ENCODE measurements around the gene YPEL4.
"Not testable (repeated sequence)": the region's sequence is repeated elsewhere in the genome, so short reads cannot be mapped to it uniquely, and the experiment has no call there.

YPEL4 gene, protein sequence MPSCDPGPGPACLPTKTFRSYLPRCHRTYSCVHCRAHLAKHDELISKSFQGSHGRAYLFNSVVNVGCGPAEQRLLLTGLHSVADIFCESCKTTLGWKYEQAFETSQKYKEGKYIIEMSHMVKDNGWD

GRCh38 chr11:57649826-57650738, at the start of gene YPEL4:
Gene YPEL4 (minus strand): TSS chr11:57649912. CDS start chr11:57647107, 2,805 bp downstream.
- peak; percentile 48 for DNase-seq

DNA sequence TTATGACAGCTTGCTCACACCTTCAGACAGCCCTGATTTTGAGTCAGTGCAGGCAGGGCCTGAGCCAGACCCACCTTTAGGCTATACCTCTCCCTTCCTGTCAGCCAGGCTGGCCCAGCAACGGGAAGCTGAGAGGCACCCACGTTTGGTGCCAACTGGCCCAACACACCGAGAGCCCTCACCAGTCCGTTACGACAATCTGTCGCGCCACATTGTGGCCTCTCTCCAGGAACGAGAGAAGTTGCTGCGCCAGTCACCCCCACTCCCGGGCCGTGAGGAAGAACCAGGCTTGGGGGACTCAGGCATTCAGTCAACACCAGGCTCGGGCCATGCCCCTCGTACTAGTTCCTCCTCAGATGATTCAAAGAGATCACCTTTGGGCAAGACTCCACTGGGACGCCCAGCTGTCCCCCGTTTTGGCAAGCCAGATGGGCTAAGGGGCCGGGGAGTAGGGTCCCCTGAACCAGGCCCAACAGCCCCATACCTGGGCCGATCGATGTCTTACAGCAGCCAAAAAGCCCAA, 49.2 kb upstream of the YPEL4 start:
- no peak for DNase-seq

DNA sequence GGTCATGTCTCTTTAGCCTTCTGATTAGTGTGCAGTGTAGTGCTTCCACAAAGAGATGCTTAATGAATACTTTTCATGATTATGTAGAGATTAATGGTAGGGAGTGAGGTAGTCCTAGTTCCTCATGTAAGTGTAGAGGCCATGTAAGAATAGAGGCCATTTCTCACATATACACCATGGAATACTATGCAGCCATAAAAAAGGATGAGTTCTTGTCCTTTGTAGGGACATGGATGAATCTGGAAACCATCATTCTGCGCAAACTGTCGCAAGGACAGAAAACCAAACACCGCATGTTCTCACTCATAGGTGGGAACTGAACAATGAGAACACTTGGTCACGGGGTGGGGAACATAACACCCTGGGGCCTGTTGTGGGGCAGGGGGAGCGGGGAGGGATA, 40.8 kb upstream of the YPEL4 start:
- not testable (repeated sequence) for DNase-seq

GRCh38 chr11:57681168-57681567, 31.5 kb upstream of the YPEL4 start:
- no peak for DNase-seq

- DNase-seq = no peak
Observed at GRCh38 chr11:57680552-57680874, 30.8 kb upstream of the YPEL4 start.

GRCh38 chr11:57679396-57679795, 29.7 kb upstream of the YPEL4 start:
- DNase-seq = no peak

DNA sequence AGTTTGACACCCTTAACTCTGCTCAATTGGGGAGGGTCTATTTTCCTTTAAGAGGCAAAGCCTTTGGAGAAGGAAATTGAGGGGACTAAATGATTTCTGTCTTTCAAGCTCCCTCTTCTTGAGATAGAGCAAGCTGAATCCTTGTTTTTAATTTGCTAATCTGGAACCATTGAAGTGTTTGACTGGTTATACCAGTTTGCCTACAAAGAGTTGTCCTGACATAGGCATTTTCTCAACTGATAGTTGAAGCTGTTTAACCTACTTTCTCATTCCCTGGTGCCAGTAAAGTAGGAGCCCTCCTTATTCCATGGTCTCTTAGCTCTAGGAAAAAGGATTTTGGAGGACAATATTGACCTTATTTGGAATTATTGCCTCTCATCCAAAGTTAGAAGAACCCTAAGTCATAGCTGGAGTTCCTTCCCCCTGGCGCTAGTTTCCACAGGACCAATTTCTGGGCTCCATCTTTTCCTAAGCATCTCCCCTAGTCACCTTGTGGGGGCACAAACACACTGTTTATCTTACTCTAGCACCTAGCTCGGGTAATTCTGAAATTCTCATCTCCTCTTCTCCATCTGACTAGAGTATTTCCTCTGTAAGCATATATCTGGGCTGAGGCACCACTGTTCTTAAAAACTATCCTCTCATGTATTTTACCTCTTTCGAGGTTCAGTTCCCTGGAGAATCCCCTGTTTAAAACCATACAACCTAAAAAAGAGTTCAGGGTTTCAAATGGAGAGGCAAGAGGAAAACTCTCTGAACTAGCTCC, 25.6 kb upstream of the YPEL4 start:
- DNase-seq = no peak

GRCh38 chr11:57674251-57674650, 24.5 kb upstream of the YPEL4 start:
- no peak for DNase-seq

DNA sequence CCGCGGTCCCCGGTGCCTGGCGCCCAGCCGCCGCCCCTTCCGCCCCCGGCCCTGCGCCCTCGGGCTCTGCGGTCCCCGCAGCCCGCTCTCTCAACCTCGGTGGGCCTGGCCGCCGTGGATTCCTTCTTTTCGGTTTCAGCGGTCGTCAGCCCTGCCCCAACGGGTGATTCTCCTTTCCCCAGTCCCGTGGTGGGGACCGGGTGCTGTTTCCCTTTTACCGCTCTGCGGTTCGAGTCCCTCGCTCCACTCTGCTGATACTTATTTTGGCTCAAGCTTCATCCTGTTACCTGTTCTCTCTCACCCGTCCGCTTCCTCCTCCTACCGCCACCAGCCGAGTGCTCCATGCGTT, 18.7 kb upstream of the YPEL4 start:
- DNase-seq = no peak

- peak; percentile 89 for DNase-seq
Observed at GRCh38 chr11:57667736-57668433, 18.2 kb upstream of the YPEL4 start, which contains the start of gene ZDHHC5. Gene ZDHHC5 (plus strand): TSS chr11:57668114. CDS start chr11:57673091, 4,977 bp downstream.

DNA sequence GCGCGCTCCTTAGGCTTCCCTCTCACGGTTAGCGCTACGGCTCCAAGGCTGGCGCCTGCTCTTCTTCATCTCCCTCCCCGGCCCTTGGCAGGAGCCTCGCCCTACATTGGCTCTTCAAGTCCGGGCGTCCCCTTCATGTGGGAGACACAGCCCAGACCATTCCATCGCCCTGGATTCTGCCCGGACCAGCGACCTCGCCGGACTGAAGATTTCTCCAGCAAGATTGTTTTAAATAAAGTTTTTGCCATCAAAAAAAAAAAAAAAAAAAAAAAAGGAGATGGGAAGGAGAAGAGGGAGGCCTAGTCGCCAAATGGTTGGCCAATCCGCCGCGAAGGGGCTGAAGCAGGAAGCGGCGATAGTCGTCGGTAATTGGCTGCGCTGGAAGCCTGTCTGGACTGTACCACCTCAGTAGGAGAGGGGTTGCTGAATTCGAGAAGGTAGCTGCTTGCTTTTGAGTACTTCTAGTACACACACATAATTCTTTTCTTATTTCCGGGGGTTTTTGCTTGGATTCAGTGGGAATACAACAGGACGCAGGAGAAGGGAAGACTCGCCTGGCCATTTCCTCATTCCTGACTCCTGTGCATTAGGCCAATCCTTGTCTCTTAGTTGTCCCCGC, 17.5 kb upstream of the YPEL4 start:
- DNase-seq = peak; percentile 93

DNA sequence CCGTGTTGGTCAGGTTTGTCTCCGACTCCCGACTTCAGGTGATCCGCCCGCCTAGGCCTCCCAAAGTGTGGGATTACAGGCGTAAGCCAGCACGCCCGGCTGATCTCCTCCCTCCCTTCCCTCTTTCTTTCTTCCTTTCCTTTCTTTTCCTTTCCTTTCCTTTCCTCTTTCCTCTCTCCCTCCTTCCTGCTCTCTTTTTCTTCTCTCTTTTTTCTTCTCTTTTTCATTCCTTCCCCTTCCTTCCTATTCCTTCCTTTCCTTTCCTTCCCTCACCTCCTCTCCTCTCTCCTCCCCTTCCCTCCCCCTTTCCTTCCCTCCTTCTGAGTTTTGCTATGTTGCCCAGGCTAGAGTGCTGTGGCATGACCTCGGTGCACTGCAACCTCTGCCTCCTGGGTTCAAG, 14.3 kb upstream of the YPEL4 start:
- no peak for DNase-seq

DNA sequence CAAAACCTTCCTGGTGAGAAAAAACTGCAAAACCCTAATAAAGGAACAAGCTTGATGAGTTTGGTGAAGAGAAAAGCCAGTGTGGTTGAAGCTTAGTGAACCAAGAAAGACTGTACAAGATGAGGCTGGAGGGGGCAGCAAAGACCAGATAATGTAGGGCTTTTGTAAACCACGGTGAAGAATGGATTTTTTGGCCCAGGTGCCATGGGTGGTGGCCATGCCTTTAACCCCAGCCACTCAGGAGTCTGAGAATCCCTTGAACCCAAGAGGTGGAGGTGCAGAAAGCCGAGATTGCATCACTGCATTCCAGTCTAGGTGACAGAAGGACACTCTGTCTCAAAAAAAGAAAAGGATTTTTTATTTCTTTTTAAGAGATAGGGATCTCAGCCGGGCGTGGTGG, 13.2 kb upstream of the YPEL4 start:
- no peak for DNase-seq

DNA sequence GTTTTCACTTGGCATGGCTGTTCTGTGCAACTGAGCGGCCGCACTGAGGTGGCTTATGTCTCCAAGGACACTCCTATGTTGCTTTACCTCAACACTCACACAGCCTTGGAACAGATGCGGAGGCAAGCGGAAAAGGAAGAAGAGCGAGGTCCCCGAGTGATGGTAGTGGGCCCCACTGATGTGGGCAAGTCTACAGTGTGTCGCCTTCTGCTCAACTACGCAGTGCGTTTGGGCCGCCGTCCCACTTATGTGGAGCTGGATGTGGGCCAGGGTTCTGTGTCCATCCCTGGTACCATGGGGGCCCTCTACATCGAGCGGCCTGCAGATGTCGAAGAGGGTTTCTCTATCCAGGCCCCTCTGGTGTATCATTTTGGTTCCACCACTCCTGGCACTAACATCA, 10.0 kb upstream of the YPEL4 start:
- no peak for DNase-seq

DNA sequence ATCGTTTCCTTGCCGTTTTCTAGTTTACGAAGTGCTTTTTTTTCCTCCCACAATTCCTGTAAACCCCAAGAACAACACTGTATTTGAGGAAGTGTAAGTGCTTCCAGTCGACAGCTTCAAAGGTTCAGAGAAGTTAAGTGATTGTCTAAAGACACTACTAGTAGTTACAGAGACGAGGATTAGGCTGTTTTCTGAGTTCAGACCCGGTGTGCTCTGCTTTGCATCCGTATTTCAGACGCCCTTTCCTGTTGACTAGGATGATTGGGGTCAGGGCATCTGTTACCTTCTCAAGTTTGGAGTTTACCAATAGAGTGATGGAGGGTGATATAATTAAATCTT, 8.3 kb upstream of the YPEL4 start:
- DNase-seq = no peak

GRCh38 chr11:57657194-57658022, 7.7 kb upstream of the YPEL4 start, which contains the start of gene CLP1:
Gene CLP1 (plus strand): TSS chr11:57657762. CDS start chr11:57659477, 1,715 bp downstream.
- peak; percentile 94 for DNase-seq

- DNase-seq = no peak
Observed at GRCh38 chr11:57656885-57657193, 7.1 kb upstream of the YPEL4 start.

- no peak for DNase-seq
Observed at GRCh38 chr11:57653163-57653562, 3.5 kb upstream of the YPEL4 start.

DNA sequence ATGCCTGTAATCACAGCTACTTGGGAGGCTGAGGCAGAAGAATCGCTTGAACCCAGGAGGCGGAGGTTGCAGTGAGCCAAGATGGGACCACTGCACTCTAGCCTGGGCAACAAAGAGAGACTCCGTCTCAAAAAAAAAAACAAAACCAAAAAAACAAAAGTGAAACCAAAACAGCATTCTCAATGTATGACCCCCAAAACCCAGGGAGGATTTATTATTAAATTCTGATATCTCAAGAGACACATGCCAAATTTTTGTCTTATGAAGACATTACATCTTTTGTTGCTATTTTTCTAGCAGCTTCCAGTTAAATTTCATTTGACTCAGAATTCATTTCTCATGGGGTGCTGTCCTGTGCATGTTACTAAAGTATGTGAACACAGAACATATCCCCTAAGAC, 3.0 kb upstream of the YPEL4 start:
- DNase-seq = no peak

GRCh38 chr11:57652230-57652629, 2.5 kb upstream of the YPEL4 start:
- not testable (repeated sequence) for DNase-seq

DNA sequence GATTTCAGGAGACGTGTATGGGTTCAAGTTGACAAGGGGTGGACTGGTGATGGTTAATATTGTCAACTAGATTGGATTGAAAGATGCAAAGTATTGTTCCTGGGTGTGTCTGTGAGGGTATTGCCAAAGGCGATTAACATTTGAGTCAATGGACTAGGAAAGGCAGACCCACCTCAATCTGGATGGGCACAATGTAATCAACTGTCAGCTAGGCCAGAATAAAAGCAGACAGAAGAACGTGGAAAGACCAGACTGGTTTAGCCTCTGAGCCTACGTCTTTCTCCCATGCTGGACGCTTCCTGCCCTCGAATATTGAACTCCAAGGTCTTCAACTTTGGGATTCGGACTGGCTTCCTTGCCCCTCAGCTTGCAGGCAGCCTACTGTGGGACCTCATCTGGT, 1.7 kb upstream of the YPEL4 start:
- no peak for DNase-seq

DNA sequence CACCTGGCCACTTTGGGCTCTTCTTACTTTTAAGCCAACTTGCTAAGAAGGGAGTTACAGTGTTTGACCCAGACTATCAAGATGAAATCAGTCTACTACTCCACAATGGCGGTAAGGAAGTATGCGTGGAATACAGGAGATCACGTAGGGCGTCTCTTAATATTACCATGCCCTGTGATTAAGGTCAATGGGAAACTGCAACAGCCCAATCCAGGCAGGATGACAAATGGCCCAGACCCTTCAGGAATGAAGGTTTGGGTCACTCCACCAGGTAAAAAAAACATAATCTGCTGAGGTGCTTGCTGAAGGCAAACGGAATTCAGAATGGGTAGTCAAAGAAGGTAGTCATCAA, 1.0 kb upstream of the YPEL4 start:
- DNase-seq = no peak

Data from NCI-H1694 (cell line).